ENCODE results near the gene ZBTB17.

ZBTB17 gene

GRCh38 chr1:15937146-15937545 is 38.8 kb downstream of the ZBTB17 start:
- H3K36me3 ChIP-seq (ENCODE audit: control insufficient read depth, insufficient read depth, low read length): no peaks in the 10 kb centered on the region
- TF ChIP-seq CTCF (IDR thresholded peaks at IDR 0.05): no peak
- H3K79me2 ChIP-seq: no peaks in the 10 kb centered on the region
- H3K27ac ChIP-seq: no peak overlapping the region
- no peaks in the 10 kb centered on the region for H3K9me3 ChIP-seq (ENCODE audit: control insufficient read depth, low read length)
- H2AFZ ChIP-seq: no peak overlapping the region
- peaks cover 6% of the 10 kb centered on the region for H3K4me1 ChIP-seq
- no peaks in the 10 kb centered on the region for H3K27me3 ChIP-seq (ENCODE audit: control insufficient read depth, insufficient read depth, low read length)
- no peak overlapping the region for H3K4me2 ChIP-seq (ENCODE audit: low read length)
- H3K4me3 ChIP-seq (ENCODE audit: low read depth, low read length): no peak overlapping the region
- H3K9ac ChIP-seq: no peak overlapping the region

- H3K36me3 ChIP-seq (ENCODE audit: control insufficient read depth, insufficient read depth, low read length): no peaks in the 10 kb centered on the region
- TF ChIP-seq CTCF (IDR thresholded peaks at IDR 0.05): no peak
- H3K27ac ChIP-seq: no peak overlapping the region
Observed at GRCh38 chr1:15936025-15936424, 39.9 kb downstream of the ZBTB17 start.

GRCh38 chr1:15935056-15935950 is 40.6 kb downstream of the ZBTB17 start:
- Histone ChIP-seq H3K9ac (no peak overlapping the region), H3K27ac (no peak overlapping the region), H3K9me3 (ENCODE audit: control insufficient read depth, low read length) (no peaks in the 10 kb centered on the region), H3K36me3 (ENCODE audit: control insufficient read depth, insufficient read depth, low read length) (no peaks in the 10 kb centered on the region), H3K4me3 (ENCODE audit: low read depth, low read length) (no peak overlapping the region), H3K27me3 (ENCODE audit: control insufficient read depth, insufficient read depth, low read length) (no peaks in the 10 kb centered on the region), H2AFZ (no peak overlapping the region), H3K4me2 (ENCODE audit: low read length) (no peak overlapping the region), H3K4me1 (peaks cover 6% of the 10 kb centered on the region), H3K79me2 (no peaks in the 10 kb centered on the region)
- TF ChIP-seq CTCF (IDR thresholded peaks at IDR 0.05): no peak

More at GRCh38 chr1:15936025-15936424, 39.9 kb downstream of the ZBTB17 start:
- Histone ChIP-seq H3K9me3 (ENCODE audit: control insufficient read depth, low read length) (no peaks in the 10 kb centered on the region), H3K4me1 (peaks cover 6% of the 10 kb centered on the region), H2AFZ (no peak overlapping the region), H3K4me2 (ENCODE audit: low read length) (no peak overlapping the region), H3K79me2 (no peaks in the 10 kb centered on the region), H3K9ac (no peak overlapping the region), H3K4me3 (ENCODE audit: low read depth, low read length) (no peak overlapping the region), H3K27me3 (ENCODE audit: control insufficient read depth, insufficient read depth, low read length) (no peaks in the 10 kb centered on the region)

DNA sequence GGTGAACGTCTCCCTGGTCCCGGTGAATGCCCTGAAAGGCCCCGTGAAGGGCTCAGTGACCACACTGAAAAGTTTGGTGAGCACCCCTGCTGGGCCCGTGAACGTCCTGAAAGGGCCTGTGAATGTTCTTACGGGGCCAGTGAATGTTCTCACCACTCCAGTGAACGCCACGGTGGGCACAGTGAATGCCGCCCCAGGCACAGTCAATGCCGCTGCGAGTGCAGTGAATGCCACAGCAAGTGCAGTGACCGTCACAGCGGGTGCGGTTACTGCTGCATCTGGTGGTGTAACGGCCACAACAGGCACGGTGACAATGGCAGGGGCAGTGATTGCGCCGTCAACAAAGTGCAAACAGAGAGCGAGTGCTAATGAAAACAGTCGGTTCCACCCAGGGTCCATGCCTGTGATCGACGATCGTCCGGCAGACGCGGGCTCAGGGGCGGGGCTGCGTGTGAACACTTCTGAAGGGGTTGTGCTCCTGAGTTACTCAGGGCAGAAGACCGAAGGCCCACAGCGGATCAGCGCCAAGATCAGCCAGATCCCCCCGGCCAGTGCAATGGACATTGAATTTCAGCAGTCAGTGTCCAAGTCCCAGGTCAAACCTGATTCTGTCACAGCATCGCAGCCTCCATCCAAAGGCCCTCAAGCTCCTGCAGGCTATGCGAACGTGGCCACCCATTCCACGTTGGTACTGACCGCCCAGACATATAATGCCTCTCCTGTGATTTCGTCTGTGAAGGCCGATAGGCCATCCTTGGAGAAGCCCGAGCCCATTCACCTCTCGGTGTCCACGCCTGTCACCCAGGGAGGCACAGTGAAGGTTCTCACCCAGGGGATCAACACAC is 41.5 kb downstream of the ZBTB17 start:
- Histone ChIP-seq H3K27me3 (ENCODE audit: control insufficient read depth, insufficient read depth, low read length) (no peaks in the 10 kb centered on the region), H3K27ac (no peak overlapping the region), H2AFZ (no peak overlapping the region), H3K9ac (no peak overlapping the region), H3K4me3 (ENCODE audit: low read depth, low read length) (no peak overlapping the region), H3K9me3 (ENCODE audit: control insufficient read depth, low read length) (no peaks in the 10 kb centered on the region), H3K79me2 (no peaks in the 10 kb centered on the region), H3K4me1 (peaks cover 4% of the 10 kb centered on the region), H3K36me3 (ENCODE audit: control insufficient read depth, insufficient read depth, low read length) (no peaks in the 10 kb centered on the region), H3K4me2 (ENCODE audit: low read length) (no peak overlapping the region)
- no peak for TF ChIP-seq CTCF (IDR thresholded peaks at IDR 0.05)

Data from parathyroid adenoma (tissue), 2 donors.